GM23338 (cell line): ENCODE measurements around the gene ZNF529.

Experiments used
- CREB1 ChIP-seq: fragments of 250-450 bp; sonication (Bioruptor Pico); IDR thresholded peaks from 2 replicates; pipeline ENCODE4 v1.5.0; 2020; ENCODE audit warnings: low read depth, mild to moderate bottlenecking, moderate library complexity
- CTCF ChIP-seq, 2 experiments: fragments of 200-600 bp in 1 of 2; sonication (generic) in 1 of 2; conservative IDR thresholded peaks; 2 replicates each; pipeline versions ENCODE4 v1.5.1 to v1.6.1; 2016 to 2017; ENCODE audit warnings: antibody characterized with exemption in 2 of 2, low read depth in 2 of 2, mild to moderate bottlenecking in 2 of 2, moderate library complexity in 1 of 2
- ETS1 ChIP-seq: IDR thresholded peaks from 2 replicates; pipeline ENCODE4 v1.6.1; 2016; ENCODE audit warnings: antibody characterized with exemption
- EZH2 ChIP-seq: fragments of 200-600 bp; sonication (generic); IDR thresholded peaks from one replicate; pipeline ENCODE4 v1.8.0; 2017; ENCODE audit warnings: antibody characterized with exemption, mild to moderate bottlenecking, low read depth; ENCODE audit not compliant: unreplicated experiment
- EZH2phosphoT487 ChIP-seq: fragments of 200-600 bp; sonication (generic); IDR thresholded peaks from one replicate; pipeline ENCODE4 v1.8.1; 2018; ENCODE audit warnings: antibody characterized with exemption; ENCODE audit not compliant: unreplicated experiment
- JUNB ChIP-seq: IDR thresholded peaks from one replicate; pipeline ENCODE4 v1.6.1; 2016; ENCODE audit warnings: antibody characterized with exemption; ENCODE audit not compliant: unreplicated experiment
- NANOG ChIP-seq: IDR thresholded peaks from 2 replicates; pipeline ENCODE4 v1.6.1; 2016; ENCODE audit warnings: antibody characterized with exemption, borderline replicate concordance
- POLR2AphosphoS5 ChIP-seq: IDR thresholded peaks from 2 replicates; pipeline ENCODE4 v1.6.1; 2016; ENCODE audit warnings: antibody characterized with exemption, low read depth
- REST ChIP-seq: IDR thresholded peaks from one replicate; pipeline ENCODE4 v1.6.1; 2018; ENCODE audit warnings: antibody characterized with exemption; ENCODE audit not compliant: unreplicated experiment
- STAT1 ChIP-seq: IDR thresholded peaks from one replicate; pipeline ENCODE4 v1.6.1; 2016; ENCODE audit warnings: antibody characterized with exemption; ENCODE audit not compliant: unreplicated experiment
- ZNF114 ChIP-seq: fragments of 250-450 bp; sonication (Bioruptor Pico); IDR thresholded peaks from 2 replicates; pipeline ENCODE4 v1.5.0; 2020; ENCODE audit warnings: mild to moderate bottlenecking, moderate library complexity
- ZNF331 ChIP-seq: fragments of 250-450 bp; sonication (Bioruptor Pico); IDR thresholded peaks from 2 replicates; pipeline ENCODE4 v1.5.0; 2020; ENCODE audit warnings: low read depth, mild to moderate bottlenecking, moderate library complexity
- ZNF462 ChIP-seq: fragments of 250-450 bp; sonication (Bioruptor Pico); IDR thresholded peaks from 2 replicates; pipeline ENCODE4 v1.5.0; 2020; ENCODE audit warnings: mild to moderate bottlenecking, moderate library complexity

GRCh38 chr19:36577271-36577996 is 4.3 kb upstream of the ZNF529 start:
- no peak for TF ChIP-seq CREB1 (CRISPR knock-in tag)
- no peak for TF ChIP-seq EZH2
- no peak for TF ChIP-seq CTCF (conservative IDR thresholded peaks at IDR 0.05; ENCODE audit: low read depth in 2 of 2)
- TF ChIP-seq POLR2AphosphoS5, result no peak
- TF ChIP-seq ZNF114 (CRISPR knock-in tag), result no peak
- TF ChIP-seq REST, result no peak
- TF ChIP-seq JUNB, result no peak
- TF ChIP-seq EZH2phosphoT487, result no peak
- TF ChIP-seq ZNF331 (CRISPR knock-in tag), result no peak
- no peak for TF ChIP-seq NANOG
- TF ChIP-seq ZNF462 (CRISPR knock-in tag), result no peak
- TF ChIP-seq ETS1, result no peak
- TF ChIP-seq STAT1, result no peak
